Naive thymus-derived CD4-positive, alpha-beta T cell (primary cell): Measurements from ENCODE around the gene CYP1A2. TPM values are rescaled to one million over a fixed set of nuclear protein-coding genes. Genes with fewer than 3 reads are reported as not detected.

Experiments used
- ATAC-seq: fragments of 150-1000 bp; cut with Tn5 transposase; 2 replicates; pipeline ENCODE4 v1.10.0; 2021; ENCODE audit warnings: mild to moderate bottlenecking, moderate library complexity
- CTCF ChIA-PET: fragments of 350-600 bp; sonication (Branson Sonifier 250); formaldehyde crosslinking; loops from one replicate; lab custom pipeline; 2021; ENCODE audit warnings: antibody characterized with exemption; lab: Charles Lee
- POLR2A ChIA-PET: fragments of 350-600 bp; sonication (Branson Sonifier 250); formaldehyde crosslinking; loops from one replicate; lab custom pipeline; 2021; ENCODE audit warnings: antibody characterized with exemption, inconsistent platforms; lab: Charles Lee
- DNase-seq, 9 donors: peaks; one replicate each; pipeline versions ENCODE4 v3.0.0 to v3.0.0-alpha.2; 2020 to 2022; ENCODE audit warnings: mixed read lengths in 1 of 9
- H3K27ac ChIP-seq: one replicate; pipeline ENCODE4 v1.7.0; 2013; ENCODE audit warnings: mild to moderate bottlenecking, low read depth, low read length, moderate library complexity
- H3K27me3 ChIP-seq, 2 donors: one replicate each; pipeline ENCODE4 v1.7.0; 2013; ENCODE audit warnings: low read length in 2 of 2, mild to moderate bottlenecking in 2 of 2, moderate library complexity in 2 of 2; ENCODE audit not compliant: control insufficient read depth in 2 of 2, insufficient read depth in 2 of 2
- H3K36me3 ChIP-seq, 3 experiments: 1 replicate in 2 of 3; 2 replicates in 1 of 3; pipeline ENCODE4 v1.7.0; 2013; ENCODE audit warnings: low read length in 3 of 3, mild to moderate bottlenecking in 3 of 3, moderate library complexity in 1 of 3; ENCODE audit not compliant: insufficient read depth in 3 of 3, control insufficient read depth in 2 of 3
- H3K4me1 ChIP-seq, 2 donors: one replicate each; pipeline ENCODE4 v1.7.0; 2013; ENCODE audit warnings: low read length in 2 of 2, mild to moderate bottlenecking in 2 of 2, moderate library complexity in 1 of 2; ENCODE audit not compliant: control insufficient read depth in 2 of 2, insufficient read depth in 2 of 2
- H3K4me3 ChIP-seq: 2 replicates; pipeline ENCODE4 v1.7.0; 2013; ENCODE audit warnings: mild to moderate bottlenecking, low read length
- H3K9me3 ChIP-seq, 3 experiments: 1 replicate in 2 of 3; 2 replicates in 1 of 3; pipeline ENCODE4 v1.7.0; 2013; ENCODE audit warnings: low read length in 3 of 3; ENCODE audit not compliant: control insufficient read depth in 2 of 3
- H3K27ac Mint-ChIP-seq, 9 donors: one replicate each; pipeline ENCODE4 v1.8.0; 2020 to 2022; ENCODE audit warnings: mixed read lengths in 9 of 9, mild to moderate bottlenecking in 8 of 9, moderate library complexity in 5 of 9, inconsistent platforms in 2 of 9
- H3K27me3 Mint-ChIP-seq, 5 donors: one replicate each; pipeline ENCODE4 v1.8.0; 2021 to 2022; ENCODE audit warnings: mixed read lengths in 5 of 5, mild to moderate bottlenecking in 1 of 5
- H3K36me3 Mint-ChIP-seq, 5 donors: one replicate each; pipeline ENCODE4 v1.8.0; 2020 to 2022; ENCODE audit warnings: mixed read lengths in 5 of 5, mild to moderate bottlenecking in 3 of 5, inconsistent platforms in 1 of 5
- H3K4me1 Mint-ChIP-seq, 7 donors: one replicate each; pipeline ENCODE4 v1.8.0; 2020 to 2022; ENCODE audit warnings: mixed read lengths in 7 of 7, mild to moderate bottlenecking in 3 of 7, inconsistent platforms in 1 of 7
- H3K4me3 Mint-ChIP-seq, 10 donors: one replicate each; pipeline ENCODE4 v1.8.0; 2020 to 2022; ENCODE audit warnings: mild to moderate bottlenecking in 10 of 10, mixed read lengths in 10 of 10, moderate library complexity in 6 of 10, inconsistent platforms in 2 of 10
- H3K9me3 Mint-ChIP-seq, 11 donors: one replicate each; pipeline ENCODE4 v1.8.0; 2020 to 2022; ENCODE audit warnings: mixed read lengths in 11 of 11, mild to moderate bottlenecking in 4 of 11, inconsistent platforms in 1 of 11, moderate library complexity in 1 of 11
- intact Hi-C, 2 donors: fragments of 100-400 bp; cut with micrococcal nuclease; formaldehyde crosslinking; loops; one replicate each; pipeline ENCODE4 v1.15.1; 2023
- polyA plus RNA-seq, 2 donors: library from polyadenylated mRNA; unstranded; fragments of 300-500 nt; fragmentation: Illumina TruSeq; gene quantifications; one replicate each; pipeline ENCODE4 v1.2.3, GENCODE V29; 2021
- total RNA-seq, 6 experiments: library from RNA in 5 of 6; stranded (reverse) in 5 of 6; gene quantifications; 1 replicate in 5 of 6; 2 replicates in 1 of 6; pipeline ENCODE4 v1.2.3 and lab custom pipeline; 2021 to 2026

Gene CYP1A2
- total and polyA plus RNA-seq, 7 experiments from 2014 or later = not detected

DNA sequence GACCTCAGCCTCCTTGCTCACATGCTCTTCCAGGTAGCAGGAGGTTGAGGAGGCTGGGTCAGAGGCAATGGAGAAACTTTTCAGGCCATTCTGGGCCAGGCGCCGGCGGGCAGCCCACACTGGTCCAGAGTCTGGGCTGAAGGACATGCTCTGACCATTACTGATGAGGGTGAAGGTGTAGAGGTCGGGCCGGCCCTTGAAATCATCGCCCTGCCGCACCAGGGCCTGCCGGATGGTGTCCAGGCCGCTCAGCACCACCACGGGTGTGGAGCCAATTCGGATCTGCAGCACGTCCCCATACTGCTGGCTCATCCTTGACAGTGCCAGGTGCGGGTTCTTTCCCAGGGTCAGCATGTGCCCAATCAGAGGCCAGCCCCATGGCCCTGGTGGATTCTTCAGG is 26.1 kb upstream of the CYP1A2 start:
- H3K4me1 Mint-ChIP-seq = peaks cover 4 to 12% (median 7%) of the 10 kb centered on the region in 7 donors
- no peak overlapping the region for H3K4me3 ChIP-seq
- ATAC-seq (no peak), DNase-seq (no peak)
- no peak overlapping the region for H3K27ac ChIP-seq
- no peaks in the 10 kb centered on the region for H3K36me3 ChIP-seq
- no peaks in the 10 kb centered on the region for H3K9me3 ChIP-seq
- intact Hi-C loops = no loop called here
- H3K36me3 Mint-ChIP-seq = peaks cover 0 to 5% (median 0%) of the 10 kb centered on the region in 5 donors
- no peak overlapping the region for H3K4me3 Mint-ChIP-seq
- no peaks in the 10 kb centered on the region for H3K27me3 ChIP-seq
- CTCF ChIA-PET = no interaction called here
- no peak overlapping the region for H3K27ac Mint-ChIP-seq
- POLR2A ChIA-PET = no interaction called here
- H3K9me3 Mint-ChIP-seq = no peaks in the 10 kb centered on the region
- H3K27me3 Mint-ChIP-seq = peaks cover 0 to 32% (median 0%) of the 10 kb centered on the region in 5 donors
- H3K4me1 ChIP-seq = peaks cover 3 to 6% of the 10 kb centered on the region in 2 donors

DNA sequence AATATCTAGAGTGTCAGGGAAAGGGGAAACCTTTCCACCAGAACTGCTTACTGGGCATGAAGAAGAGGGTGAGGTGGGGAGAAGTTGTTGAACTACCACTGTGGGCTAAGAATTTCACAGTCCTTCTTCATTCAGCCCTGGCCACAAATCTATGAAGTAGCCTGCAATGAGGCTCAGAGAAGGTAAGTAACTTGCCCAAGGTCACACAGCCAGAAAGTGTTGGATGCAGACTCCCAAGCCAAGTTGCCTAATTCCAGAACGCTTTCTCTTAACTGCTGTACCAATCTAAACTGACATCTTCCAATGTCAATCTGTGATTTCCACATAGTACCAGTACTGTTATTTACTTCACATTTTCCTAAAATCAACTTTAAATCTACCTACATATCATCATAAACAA is 25.5 kb upstream of the CYP1A2 start:
- ChIA-PET POLR2A (no interaction called here), CTCF (no interaction called here)
- Histone ChIP-seq H3K27ac (no peak overlapping the region), H3K4me3 (no peak overlapping the region), H3K36me3 (no peaks in the 10 kb centered on the region), H3K27me3 (no peaks in the 10 kb centered on the region), H3K4me1 (peaks cover 3 to 6% of the 10 kb centered on the region in 2 donors), H3K9me3 (no peaks in the 10 kb centered on the region)
- ATAC-seq (no peak), DNase-seq (no peak)
- Mint-ChIP-seq H3K4me3 (no peak overlapping the region), H3K36me3 (peaks cover 0 to 5% (median 0%) of the 10 kb centered on the region in 5 donors), H3K27me3 (peaks cover 0 to 34% (median 0%) of the 10 kb centered on the region in 5 donors), H3K9me3 (peaks cover 0 to 2% (median 0%) of the 10 kb centered on the region in 11 donors), H3K4me1 (peaks cover 4 to 12% (median 7%) of the 10 kb centered on the region in 7 donors), H3K27ac (no peak overlapping the region)
- intact Hi-C loops = no loop called here

DNA sequence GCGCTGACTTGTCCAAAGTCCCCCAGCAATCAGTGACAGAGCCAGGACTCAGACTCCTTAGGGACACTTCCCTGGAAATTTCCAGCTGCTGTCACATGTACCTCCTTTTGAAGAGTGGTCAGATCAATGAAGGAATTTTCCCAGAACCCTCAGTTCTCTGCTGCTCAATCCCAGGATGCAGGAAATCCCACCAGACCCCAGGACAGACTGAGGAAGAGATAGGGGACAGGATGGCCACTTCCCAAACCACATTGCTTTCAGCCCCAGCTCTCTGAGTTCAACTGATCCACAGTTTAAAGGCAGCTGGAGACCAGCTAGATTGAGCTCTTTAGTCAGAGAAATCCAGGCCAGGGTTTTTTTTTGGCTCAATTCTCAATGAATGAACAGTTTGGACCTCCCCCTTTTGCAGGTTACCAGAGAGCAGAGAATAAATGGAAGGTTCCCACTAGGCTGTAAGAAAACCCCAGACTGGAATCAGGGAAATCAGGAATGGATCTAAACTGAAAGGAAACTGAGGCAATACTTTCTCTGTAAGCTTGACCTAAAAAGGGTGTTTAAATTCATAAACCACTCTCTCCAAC is 24.8 kb upstream of the CYP1A2 start:
- Histone ChIP-seq H3K27ac (no peak overlapping the region), H3K9me3 (no peaks in the 10 kb centered on the region), H3K4me3 (no peak overlapping the region), H3K4me1 (peaks cover 3 to 6% of the 10 kb centered on the region in 2 donors), H3K36me3 (no peaks in the 10 kb centered on the region), H3K27me3 (no peaks in the 10 kb centered on the region)
- intact Hi-C loops = no loop called here
- Mint-ChIP-seq H3K4me1 (peaks cover 4 to 12% (median 7%) of the 10 kb centered on the region in 7 donors), H3K27ac (no peak overlapping the region), H3K36me3 (peaks cover 0 to 5% (median 0%) of the 10 kb centered on the region in 5 donors), H3K9me3 (peaks cover 0 to 2% (median 0%) of the 10 kb centered on the region in 11 donors), H3K4me3 (peak overlapping the region in 3 of 10 donors; percentile 51 to 54 (median 53)), H3K27me3 (peaks cover 0 to 34% (median 0%) of the 10 kb centered on the region in 5 donors)
- ChIA-PET CTCF (no interaction called here), POLR2A (no interaction called here)
- DNase-seq = peak in 4 of 9 donors; percentile 25 to 42 (median 30)
- peak; percentile 55 for ATAC-seq

GRCh38 chr15:74724570-74725224 is 23.9 kb upstream of the CYP1A2 start:
- H3K4me1 Mint-ChIP-seq = peaks cover 4 to 12% (median 7%) of the 10 kb centered on the region in 7 donors
- H3K36me3 ChIP-seq = no peaks in the 10 kb centered on the region
- CTCF ChIA-PET = interaction anchor here (0.6 kb wide), 1 partner anchor 10 kb away, joined by 3 read pairs; no protein-coding TSS in a partner anchor
- no peak overlapping the region for H3K27ac ChIP-seq
- H3K9me3 ChIP-seq = no peaks in the 10 kb centered on the region
- no peaks in the 10 kb centered on the region for H3K27me3 ChIP-seq
- ATAC-seq = no peak
- H3K4me3 Mint-ChIP-seq = peak overlapping the region; percentile 60 to 86 (median 78)
- DNase-seq = no peak
- peaks cover 0 to 2% (median 0%) of the 10 kb centered on the region in 11 donors for H3K9me3 Mint-ChIP-seq
- intact Hi-C loops = no loop called here
- H3K27me3 Mint-ChIP-seq = peaks cover 0 to 34% (median under 1%) of the 10 kb centered on the region in 5 donors
- no peak overlapping the region for H3K27ac Mint-ChIP-seq
- no peak overlapping the region for H3K4me3 ChIP-seq
- H3K4me1 ChIP-seq = peaks cover 3 to 6% of the 10 kb centered on the region in 2 donors
- peaks cover 0 to 5% (median 0%) of the 10 kb centered on the region in 5 donors for H3K36me3 Mint-ChIP-seq
- POLR2A ChIA-PET = no interaction called here

GRCh38 chr15:74725225-74725774 is 23.3 kb upstream of the CYP1A2 start, which contains the start of gene CYP1A1:
Gene CYP1A1 (minus strand): TSS chr15:74725528. CDS start chr15:74723097, 2,431 bp downstream.
- no peaks in the 10 kb centered on the region for H3K36me3 ChIP-seq
- ChIA-PET CTCF (interaction anchor here (0.6 kb wide), 1 partner anchor 11 kb away, joined by 3 read pairs; no protein-coding TSS in a partner anchor), POLR2A (no interaction called here)
- H3K27me3 Mint-ChIP-seq = peaks cover 0 to 37% (median 6%) of the 10 kb centered on the region in 5 donors
- DNase-seq (peak in 5 of 9 donors; percentile 13 to 34 (median 19)), ATAC-seq (peak; percentile 42)
- H3K4me3 ChIP-seq = peak within 1 kb of the TSS; percentile 64
- no peaks in the 10 kb centered on the region for H3K9me3 ChIP-seq
- peak within 1 kb of the TSS in 2 of 9 donors; percentile 8 to 76 for H3K27ac Mint-ChIP-seq
- H3K9me3 Mint-ChIP-seq = peaks cover 0 to 2% (median 0%) of the 10 kb centered on the region in 11 donors
- peaks cover 3 to 6% of the 10 kb centered on the region in 2 donors for H3K4me1 ChIP-seq
- peaks cover 0 to 5% (median 0%) of the 10 kb centered on the region in 5 donors for H3K36me3 Mint-ChIP-seq
- H3K27me3 ChIP-seq = no peaks in the 10 kb centered on the region
- peak within 1 kb of the TSS; percentile 42 for H3K27ac ChIP-seq
- peaks cover 4 to 12% (median 7%) of the 10 kb centered on the region in 7 donors for H3K4me1 Mint-ChIP-seq
- intact Hi-C loops = no loop called here
- peak within 1 kb of the TSS; percentile 69 to 86 (median 78) for H3K4me3 Mint-ChIP-seq
